HTR-8/SVneo (cell line): ENCODE data around the gene DZANK1.
"Not testable (repeated sequence)": the region's sequence is repeated elsewhere in the genome, so short reads cannot be mapped to it uniquely, and the experiment has no call there.

Source experiments
- DNase-seq: peaks from one replicate; pipeline ENCODE4 v3.0.0; 2011; ENCODE audit warnings: low spot score, mixed read lengths; ENCODE audit not compliant: insufficient read length
- FAIRE-seq: peaks from 2 replicates; lab custom pipeline; 2011; peaks lifted over from hg19 to GRCh38; lab: Jason Lieb, UNC

Gene DZANK1

DNA sequence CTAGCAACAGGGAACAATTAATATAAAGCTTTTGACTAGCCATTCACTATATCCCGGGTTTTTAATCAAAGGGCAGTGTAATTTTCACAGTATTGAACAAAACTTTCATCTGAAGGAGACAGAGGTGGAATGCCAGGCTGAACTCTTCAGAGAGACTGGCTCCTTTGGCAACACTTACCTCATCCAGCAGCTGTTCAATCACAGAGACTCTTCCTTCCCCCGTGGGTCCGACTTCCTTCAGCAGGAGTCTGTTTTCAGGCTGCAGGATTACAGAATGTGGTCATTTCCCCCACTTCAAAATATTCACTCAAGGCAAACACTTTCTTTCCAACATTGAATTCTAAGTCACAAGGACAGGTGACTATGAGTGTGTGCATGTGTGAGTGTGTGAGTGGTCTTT, 76.6 kb downstream of the DZANK1 start:
- FAIRE-seq, result no peak
- no peak for DNase-seq

DNA sequence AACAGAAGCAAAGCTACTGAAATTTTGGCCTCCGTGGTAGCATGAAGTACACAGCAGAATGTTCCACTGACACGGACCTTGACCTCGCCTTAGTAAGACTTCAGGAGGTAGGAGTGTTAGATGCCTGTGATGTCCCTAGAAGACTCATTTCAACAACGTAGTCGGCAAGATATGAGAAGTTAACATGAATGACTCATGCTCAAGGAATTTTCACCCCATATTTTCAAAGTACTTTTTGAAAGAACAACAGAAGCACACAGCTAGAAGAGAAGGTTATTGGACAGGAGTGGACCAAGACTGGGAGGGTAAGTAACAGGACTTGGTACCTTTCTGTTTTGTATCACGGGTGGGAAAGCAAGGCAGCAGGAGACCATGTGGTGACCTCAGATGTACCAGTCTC, 78.0 kb downstream of the DZANK1 start:
- FAIRE-seq (no peak), DNase-seq (peak; percentile 50)

DNA sequence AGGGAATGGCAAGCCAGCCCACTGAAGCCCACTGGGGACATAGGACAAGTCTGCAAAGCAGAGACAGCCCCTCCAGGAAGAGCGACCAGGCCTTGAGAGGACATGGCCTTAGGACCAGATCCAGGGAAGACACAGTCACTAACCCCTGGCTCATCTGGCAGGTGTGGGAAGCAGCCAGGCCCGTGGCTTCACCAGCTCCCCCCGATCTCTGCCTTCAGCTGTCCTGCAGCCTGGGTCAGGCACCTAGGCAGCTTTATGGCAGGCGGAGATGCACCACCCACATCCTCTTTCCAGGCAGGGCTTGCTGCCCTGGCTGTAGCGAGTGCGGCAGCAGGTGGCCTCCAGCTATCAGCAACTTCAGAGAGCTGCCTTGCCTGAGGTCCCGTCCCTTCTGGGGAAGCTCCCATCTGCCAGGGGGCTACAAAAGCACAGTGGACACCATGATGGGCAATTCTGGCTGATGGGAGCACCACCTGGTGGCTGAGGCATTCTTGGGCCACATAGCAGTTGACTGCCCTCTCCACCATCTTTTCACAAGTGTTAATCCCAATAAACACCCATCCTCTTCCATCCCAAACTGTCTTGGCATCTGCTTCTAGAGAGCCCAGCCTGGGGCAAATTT, 85.8 kb downstream of the DZANK1 start:
- FAIRE-seq (no peak), DNase-seq (no peak)

DNA sequence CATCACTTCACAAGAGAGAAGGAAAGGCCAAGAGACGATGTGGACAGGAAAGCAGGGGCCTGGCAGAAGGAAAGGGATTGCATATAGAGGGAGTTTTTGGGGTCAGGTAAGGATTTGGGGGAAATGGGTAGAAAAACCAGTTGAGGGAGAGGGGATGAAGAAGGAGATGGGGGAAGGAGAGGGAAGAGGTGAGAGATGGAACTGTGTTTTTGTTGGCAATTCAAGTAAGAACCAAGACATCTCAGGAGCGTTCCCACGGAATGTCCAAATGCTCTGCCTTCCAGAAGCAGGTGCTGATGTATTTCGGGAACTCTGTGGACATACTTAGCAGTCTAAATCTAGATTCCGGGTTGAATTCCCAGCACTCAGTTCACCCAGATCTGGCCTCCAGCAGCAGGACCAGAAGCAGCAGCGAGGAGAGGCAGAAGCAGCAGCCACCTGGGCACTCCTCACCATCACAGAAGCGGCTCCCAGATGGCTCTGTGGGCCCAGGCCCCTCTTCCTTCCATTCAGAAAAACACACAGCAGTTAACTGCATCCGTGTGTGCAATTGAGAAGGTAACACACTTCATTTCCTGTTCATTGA, 88.8 kb downstream of the DZANK1 start:
- DNase-seq, result no peak
- FAIRE-seq, result no peak

DNA sequence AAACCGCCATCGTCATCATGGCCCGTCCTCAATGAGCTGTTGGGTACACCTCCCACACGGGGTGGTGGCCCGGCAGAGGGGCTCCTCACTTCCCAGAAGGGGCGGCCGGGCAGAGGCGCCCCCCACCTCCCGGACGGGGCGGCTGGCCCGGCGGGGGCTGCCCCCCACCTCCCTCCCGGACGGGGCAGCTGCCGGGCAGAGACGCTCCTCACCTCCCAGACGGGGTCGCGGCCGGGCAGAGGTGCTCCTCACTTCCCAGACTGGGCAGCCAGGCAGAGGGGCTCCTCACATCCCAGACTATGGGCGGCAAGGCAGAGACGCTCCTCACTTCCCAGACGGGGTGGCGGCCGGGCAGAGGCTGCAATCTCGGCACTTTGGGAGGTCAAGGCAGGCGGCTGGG, 91.3 kb downstream of the DZANK1 start:
- FAIRE-seq, DNase-seq: not testable (repeated sequence)

DNA sequence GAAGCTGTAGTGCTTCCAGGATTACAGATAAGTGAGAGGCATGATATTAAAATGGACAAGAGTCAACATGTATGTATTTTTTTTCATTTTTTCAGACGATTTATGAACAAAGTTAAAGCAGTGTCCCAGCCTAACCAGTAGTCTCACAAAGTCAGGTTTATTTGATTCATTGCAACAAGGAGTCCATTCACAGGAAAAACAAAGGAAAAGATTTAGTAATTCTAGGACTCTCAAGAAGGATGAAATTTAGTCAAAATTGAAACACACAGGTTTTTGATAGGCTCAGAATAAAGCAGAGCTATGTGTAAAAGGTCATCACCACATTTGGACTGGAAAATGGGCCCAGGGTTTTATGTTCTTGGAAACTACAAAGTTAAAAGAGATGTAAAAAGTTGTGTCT, 94.5 kb downstream of the DZANK1 start:
- DNase-seq (no peak), FAIRE-seq (no peak)

DNA sequence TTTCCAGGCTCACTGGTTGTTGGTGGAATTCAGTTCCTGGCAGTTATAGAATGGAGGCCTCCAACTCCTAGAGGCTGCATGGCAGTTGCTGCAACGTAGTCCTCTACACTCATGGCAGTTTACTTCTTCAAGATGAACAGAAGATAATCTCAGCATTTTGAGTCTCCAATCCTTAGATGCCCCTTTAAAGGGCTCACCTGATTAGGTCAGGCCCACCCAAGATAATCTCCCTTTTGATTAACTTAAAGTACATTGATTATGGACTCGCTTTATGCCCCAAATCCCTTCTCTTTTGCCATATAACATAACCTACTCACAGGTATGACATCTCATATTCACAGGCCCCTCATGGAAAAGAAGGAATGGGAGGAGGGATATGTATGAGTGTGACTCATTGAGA, 102.1 kb downstream of the DZANK1 start:
- DNase-seq (no peak), FAIRE-seq (no peak)

DNA sequence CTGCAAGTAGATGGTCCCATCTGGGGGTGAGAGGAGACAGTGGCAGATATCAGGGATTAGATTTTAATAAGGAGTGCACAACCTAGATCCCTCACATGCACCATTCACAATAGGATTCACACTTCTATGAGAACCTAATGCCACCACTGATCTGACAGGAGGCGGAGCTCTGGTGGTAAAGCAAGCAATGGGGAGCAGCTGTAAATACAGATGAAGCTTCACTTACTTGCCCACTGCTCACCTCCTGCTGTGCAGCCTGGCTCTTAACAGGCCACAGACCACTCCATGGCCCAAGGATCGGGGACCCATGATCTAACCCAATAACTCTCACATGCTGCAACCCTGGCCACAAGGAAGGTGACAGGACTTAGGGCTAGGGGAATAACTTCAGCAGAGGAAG, 103.1 kb downstream of the DZANK1 start:
- DNase-seq (no peak), FAIRE-seq (no peak)

DNA sequence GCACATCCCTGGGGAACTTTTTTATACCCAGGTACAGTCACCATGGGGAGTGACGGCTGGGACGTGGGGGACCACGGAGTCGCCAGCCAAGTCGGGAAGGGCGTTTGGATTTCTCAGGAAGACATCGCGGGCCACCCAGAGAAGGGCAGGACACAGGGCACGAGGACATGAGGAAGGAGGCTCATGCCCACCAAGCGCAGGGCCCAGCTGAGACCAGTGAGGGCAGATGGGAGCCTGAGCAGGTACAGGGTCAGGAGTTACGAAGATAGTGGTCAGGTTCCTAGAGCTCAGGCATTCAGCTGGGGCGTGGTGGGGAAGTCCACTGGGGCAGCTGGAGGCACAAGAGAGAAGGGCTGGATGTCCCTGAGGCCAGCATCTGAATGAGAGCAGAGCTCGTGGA, 103.9 kb downstream of the DZANK1 start:
- no peak for FAIRE-seq

DNA sequence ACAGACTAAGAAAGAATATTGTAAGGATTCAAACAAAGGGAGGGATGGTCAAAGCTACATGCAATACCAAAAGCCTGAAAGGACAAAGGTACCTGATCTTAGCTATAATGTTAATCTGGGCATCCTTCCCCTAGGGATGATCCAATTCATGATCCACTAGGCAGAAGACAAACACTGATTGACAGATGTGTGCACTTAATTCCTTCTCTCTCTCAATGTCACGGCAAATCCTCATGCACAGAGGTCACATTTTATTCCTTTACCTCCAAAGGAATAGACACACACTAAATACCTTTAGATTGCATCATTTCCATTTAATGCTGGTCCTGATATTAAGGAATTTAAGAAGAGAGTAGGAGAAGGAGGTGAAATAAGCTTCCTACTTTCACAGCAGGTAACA, 105.2 kb downstream of the DZANK1 start:
- DNase-seq (no peak), FAIRE-seq (no peak)

More for the DNA sequence above, 103.9 kb downstream of the DZANK1 start:
- DNase-seq, result no peak

DNA sequence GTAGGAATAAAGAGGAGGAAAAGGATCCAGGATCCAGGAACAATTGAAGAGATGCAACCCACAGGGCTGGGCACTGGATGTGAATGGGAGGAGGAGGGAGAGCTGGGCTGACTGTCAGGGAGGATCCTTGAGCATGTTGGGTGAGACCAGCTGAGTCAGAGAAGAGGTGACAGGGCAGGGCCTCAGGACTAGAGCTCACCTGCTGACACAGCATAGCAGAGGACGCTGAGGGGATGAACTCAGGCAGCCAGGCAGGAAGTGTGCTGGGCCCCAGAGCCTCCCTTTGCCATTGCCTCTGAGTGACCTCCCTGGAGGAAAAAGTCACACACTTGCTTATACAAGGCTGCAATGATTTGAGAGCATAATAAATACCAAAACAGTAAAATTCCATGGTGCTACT, 106.2 kb downstream of the DZANK1 start:
- no peak for FAIRE-seq

DNA sequence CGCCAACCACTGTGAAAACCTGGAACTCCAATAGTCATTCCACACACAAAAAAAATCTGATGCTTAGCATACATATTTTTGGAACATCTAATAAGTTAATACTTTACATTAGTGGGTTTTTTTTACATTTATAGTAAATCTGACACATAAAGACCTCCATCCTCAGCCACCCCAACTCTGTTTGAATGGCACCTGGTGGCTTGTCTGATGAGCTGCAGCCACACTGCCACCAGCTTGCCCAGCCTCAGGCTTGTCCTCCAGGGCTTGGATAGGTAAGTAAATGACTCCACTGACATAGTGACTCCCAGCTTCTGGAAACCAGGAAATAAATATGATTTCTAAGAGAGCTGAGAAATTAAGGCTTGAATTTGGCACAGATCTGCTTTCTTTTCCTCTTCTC, 107.0 kb downstream of the DZANK1 start:
- DNase-seq, result no peak
- FAIRE-seq, result no peak

More for the DNA sequence above, 106.2 kb downstream of the DZANK1 start:
- no peak for DNase-seq

DNA sequence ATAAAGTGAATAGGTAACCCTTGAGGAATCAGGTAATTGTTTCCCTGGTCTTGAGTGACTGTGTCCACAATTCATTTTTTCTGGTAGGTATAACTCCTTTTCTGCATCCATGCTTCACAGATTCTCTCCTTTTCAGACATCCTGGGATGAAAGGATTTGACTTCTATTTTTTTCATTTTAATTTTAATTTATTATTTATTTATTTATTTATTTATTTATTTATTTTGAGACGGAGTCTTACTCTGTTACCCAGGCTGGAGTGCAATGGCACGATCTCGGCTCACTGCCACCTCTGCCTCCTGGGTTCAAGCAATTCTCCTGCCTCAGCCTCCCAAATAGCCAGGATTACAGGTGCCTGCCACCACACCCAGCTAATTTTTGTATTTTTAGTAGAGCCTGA, 117.1 kb downstream of the DZANK1 start:
- DNase-seq, FAIRE-seq: not testable (repeated sequence)
